ENCODE data around the gene EXOSC3. TPM values are rescaled to one million over a fixed set of nuclear protein-coding genes. Genes with fewer than 3 reads are reported as not detected.

The EXOSC3 gene
- total and polyA plus RNA-seq, 2 of the 13 experiments (the other 11 are each of a cell fraction or from before 2014, with no cell fraction given) = 17.5 to 68.7 TPM

- peak; percentile 63; the same call in 1 of the 2 replicates for TF ChIP-seq ZNF710 (CRISPR knock-in tag; IDR thresholded peaks at IDR 0.05; ENCODE audit: borderline replicate concordance)
- TF ChIP-seq NKX3-1 (CRISPR knock-in tag; IDR thresholded peaks at IDR 0.05) = peak; percentile 61; the same call in 1 of the 2 replicates
- TF ChIP-seq ZNF446 (CRISPR knock-in tag; IDR thresholded peaks at IDR 0.05) = no peak; the same call in 1 of the 2 replicates
- peak; percentile 50 for TF ChIP-seq GATAD2A (CRISPR knock-in tag; IDR thresholded peaks at IDR 0.05)
- peak; percentile 89 for TF ChIP-seq TOPORS (CRISPR knock-in tag; IDR thresholded peaks at IDR 0.05)
- no peak for TF ChIP-seq NR2F6 (IDR thresholded peaks at IDR 0.05)
- TF ChIP-seq NR2F6 (CRISPR knock-in tag; IDR thresholded peaks at IDR 0.05) = no peak
- no peak for TF ChIP-seq PAWR (CRISPR knock-in tag; IDR thresholded peaks at IDR 0.05; ENCODE audit: borderline replicate concordance)
- peak; percentile 97 for TF ChIP-seq TAF1 (CRISPR knock-in tag; IDR thresholded peaks at IDR 0.05)
- TF ChIP-seq MIER2 (CRISPR knock-in tag; IDR thresholded peaks at IDR 0.05) = peak; percentile 93
- no peak for TF ChIP-seq HNF1A (IDR thresholded peaks at IDR 0.05; ENCODE audit: low read depth)
- peak; percentile 22; the same call in 1 of the 2 replicates for TF ChIP-seq HNF1A (CRISPR knock-in tag; IDR thresholded peaks at IDR 0.05; ENCODE audit: borderline replicate concordance)
- TF ChIP-seq ZFY (CRISPR knock-in tag; IDR thresholded peaks at IDR 0.05) = peak; percentile 95
- TF ChIP-seq ZFP36 (IDR thresholded peaks at IDR 0.05; ENCODE audit: borderline replicate concordance, low read depth, low read length, partially characterized antibody) = no peak
- TF ChIP-seq NR2C2 (CRISPR knock-in tag; IDR thresholded peaks at IDR 0.05; ENCODE audit: borderline replicate concordance) = peak; percentile 88
- peak; percentile 86; the same call in 1 of the 2 replicates for TF ChIP-seq ZFP36L1 (CRISPR knock-in tag; IDR thresholded peaks at IDR 0.05)
- TF ChIP-seq RFX3 (CRISPR knock-in tag; IDR thresholded peaks at IDR 0.05) = no peak; the same call in 1 of the 2 replicates
- peak; percentile 97 for TF ChIP-seq RBFOX2 (IDR thresholded peaks at IDR 0.05; ENCODE audit: low read depth, low read length)
- TF ChIP-seq ZNF543 (CRISPR knock-in tag; IDR thresholded peaks at IDR 0.05) = peak; percentile 69; the same call in 1 of the 2 replicates
- TF ChIP-seq POLR2A (IDR thresholded peaks at IDR 0.05; ENCODE audit: insufficient read depth in 1 of 2, low read depth in 2 of 2, low read length in 2 of 2) = peak; percentile 95 to 96
- peak; percentile 75 for TF ChIP-seq KAT7 (CRISPR knock-in tag; IDR thresholded peaks at IDR 0.05; ENCODE audit: borderline replicate concordance)
- TF ChIP-seq ZNF547 (CRISPR knock-in tag; IDR thresholded peaks at IDR 0.05) = peak; percentile 96
- no peak for TF ChIP-seq SETDB1 (CRISPR knock-in tag; IDR thresholded peaks at IDR 0.05; ENCODE audit: borderline replicate concordance)
- peak; percentile 95 for TF ChIP-seq KMT2A (CRISPR knock-in tag; IDR thresholded peaks at IDR 0.05)
- peak; percentile 50 for TF ChIP-seq NCOA2 (CRISPR knock-in tag; IDR thresholded peaks at IDR 0.05)
- TF ChIP-seq SIN3B (IDR thresholded peaks at IDR 0.05; ENCODE audit: low read length) = peak; percentile 86
- TF ChIP-seq ZNF761 (CRISPR knock-in tag; conservative IDR thresholded peaks at IDR 0.05) = peak; percentile 89
- TF ChIP-seq ZMYM3 (CRISPR knock-in tag; IDR thresholded peaks at IDR 0.05) = no peak; the same call in 1 of the 2 replicates
These were observed at the start of gene EXOSC3 (continued) for GRCh38 chr9:37784616-37785483.
